ENCODE measurements around the gene BIN2. TPM values are rescaled to one million over a fixed set of nuclear protein-coding genes. Genes with fewer than 3 reads are reported as not detected.

BIN2 gene
- total and polyA plus RNA-seq, 2 of the 13 experiments (the other 11 are each of a cell fraction or from before 2014, with no cell fraction given), result not detected

DNA sequence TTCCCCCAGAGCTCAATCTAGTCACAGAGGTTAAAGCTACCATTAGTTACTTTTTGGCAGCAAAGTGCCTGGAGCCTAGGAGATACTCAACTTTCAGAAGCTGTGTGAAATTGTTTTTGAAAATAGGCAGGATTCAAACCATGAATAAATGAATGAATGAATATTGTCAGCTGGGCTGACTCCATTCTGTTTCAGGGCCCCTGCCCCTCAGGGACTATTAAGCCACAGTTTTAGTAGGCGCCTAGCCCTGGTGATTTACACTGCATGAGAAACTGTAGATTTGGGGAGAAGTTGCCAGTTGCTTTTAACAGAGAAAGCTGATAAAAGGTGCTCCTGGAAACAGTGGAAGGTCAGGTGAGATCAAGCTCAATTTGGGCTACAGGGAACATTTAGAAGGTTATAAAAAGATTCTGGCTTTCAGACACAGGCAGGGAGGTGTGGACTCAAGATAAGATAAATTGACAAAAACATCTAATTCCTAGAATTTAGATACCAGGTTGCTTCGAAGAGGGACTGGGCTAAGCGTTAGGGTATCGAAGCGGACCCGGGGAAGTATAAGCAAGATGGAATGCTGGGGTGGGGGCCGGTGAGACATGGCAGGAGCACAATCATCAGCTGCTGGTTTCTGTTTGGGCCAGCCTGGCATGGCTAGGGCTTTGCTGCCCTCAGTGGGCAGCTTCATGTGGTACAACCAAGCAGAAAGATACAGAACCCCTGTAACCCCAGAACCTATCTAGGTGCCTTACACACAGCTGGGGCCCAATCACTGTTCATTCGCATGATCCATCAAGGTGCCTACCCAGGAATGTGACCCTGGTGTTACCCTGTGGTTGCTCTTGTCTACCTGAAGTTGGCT lies 37.4 kb upstream of the BIN2 start:
- ATAC-seq (peak; percentile 32), DNase-seq (ENCODE audit: low spot score) (no peak), FAIRE-seq (no peak)
- Histone ChIP-seq H3K36me3 (replicated peaks in 1 of 2; ENCODE audit: control insufficient read depth in 1 of 2, insufficient read depth in 2 of 2, low read length in 2 of 2) (no peaks in the 10 kb centered on the region), H3K4me1 (ENCODE audit: insufficient read depth, low read length) (peaks cover 55% of the 10 kb centered on the region), H3K4me3 (replicated peaks in 1 of 3; ENCODE audit: insufficient read depth in 1 of 3, low read depth in 2 of 3, low read length in 3 of 3) (no peak overlapping the region), H3K27ac (ENCODE audit: extremely low read length, insufficient read depth, low read length) (peak overlapping the region; percentile 48), H3K9ac (ENCODE audit: insufficient read depth, low read depth, low read length) (no peak overlapping the region; the same call in 1 of the 2 replicates), H2AFZ (ENCODE audit: low read length) (no peak overlapping the region), H3K27me3 (ENCODE audit: control insufficient read depth in 1 of 2, insufficient read depth in 2 of 2, low read length in 2 of 2) (0 out of 5 replicates have a peak, but pooled peaks cover 0 to 2% of the 10 kb centered on the region in 2 experiments), H3K4me2 (ENCODE audit: low read depth, low read length) (peak overlapping the region; percentile 41; the same call in 1 of the 2 replicates), H3K9me3 (ENCODE audit: low read length) (no peaks in the 10 kb centered on the region), H4K20me1 (ENCODE audit: insufficient read depth, low read length) (no peaks in the 10 kb centered on the region), H3K79me2 (ENCODE audit: insufficient read depth, low read length) (no peaks in the 10 kb centered on the region)
- BruUV-seq (replicated peaks), result no TSS peak
- POLR2A ChIA-PET, result no interaction called here
- TF ChIP-seq MED13 (CRISPR knock-in tag; IDR thresholded peaks at IDR 0.05), result no peak
- TF ChIP-seq SMC3 (IDR thresholded peaks at IDR 0.05; ENCODE audit: low read length), result no peak
- TF ChIP-seq ZFP82 (CRISPR knock-in tag; IDR thresholded peaks at IDR 0.05; ENCODE audit: borderline replicate concordance), result no peak
- TF ChIP-seq, protein P1, sequence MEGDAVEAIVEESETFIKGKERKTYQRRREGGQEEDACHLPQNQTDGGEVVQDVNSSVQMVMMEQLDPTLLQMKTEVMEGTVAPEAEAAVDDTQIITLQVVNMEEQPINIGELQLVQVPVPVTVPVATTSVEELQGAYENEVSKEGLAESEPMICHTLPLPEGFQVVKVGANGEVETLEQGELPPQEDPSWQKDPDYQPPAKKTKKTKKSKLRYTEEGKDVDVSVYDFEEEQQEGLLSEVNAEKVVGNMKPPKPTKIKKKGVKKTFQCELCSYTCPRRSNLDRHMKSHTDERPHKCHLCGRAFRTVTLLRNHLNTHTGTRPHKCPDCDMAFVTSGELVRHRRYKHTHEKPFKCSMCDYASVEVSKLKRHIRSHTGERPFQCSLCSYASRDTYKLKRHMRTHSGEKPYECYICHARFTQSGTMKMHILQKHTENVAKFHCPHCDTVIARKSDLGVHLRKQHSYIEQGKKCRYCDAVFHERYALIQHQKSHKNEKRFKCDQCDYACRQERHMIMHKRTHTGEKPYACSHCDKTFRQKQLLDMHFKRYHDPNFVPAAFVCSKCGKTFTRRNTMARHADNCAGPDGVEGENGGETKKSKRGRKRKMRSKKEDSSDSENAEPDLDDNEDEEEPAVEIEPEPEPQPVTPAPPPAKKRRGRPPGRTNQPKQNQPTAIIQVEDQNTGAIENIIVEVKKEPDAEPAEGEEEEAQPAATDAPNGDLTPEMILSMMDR (CRISPR knock-in tag; IDR thresholded peaks at IDR 0.05), result peak; percentile 21; the same call in 1 of the 2 replicates
- no peak for TF ChIP-seq RARG (CRISPR knock-in tag; IDR thresholded peaks at IDR 0.05; ENCODE audit: low read depth)
- TF ChIP-seq ZMAT5 (CRISPR knock-in tag; IDR thresholded peaks at IDR 0.05; ENCODE audit: borderline replicate concordance, low read depth), result no peak
- no peak for TF ChIP-seq ZNF275 (CRISPR knock-in tag; IDR thresholded peaks at IDR 0.05; ENCODE audit: borderline replicate concordance)
- TF ChIP-seq CREB3 (CRISPR knock-in tag; IDR thresholded peaks at IDR 0.05), result no peak
- WGBS (ENCODE audit: low lambda C conversion rate), result 87% methylated on average over 8 of the region's 8 CpGs
- in situ Hi-C loops (cut with HindIII; ENCODE audit: extremely low pct_ligation_motif_present, low pct_unique_long_range_greater_than_20kb) (no loop called here), intact Hi-C loops (cut with micrococcal nuclease; ENCODE audit: unreplicated experiment) (no loop called here)
- CTCF ChIA-PET (ENCODE audit: low intra/inter-chr PET ratio, low total read pairs), result no interaction called here

Measured in HepG2 (cell line).